Measurements from ENCODE around the gene PIK3C2G. TPM values are rescaled to one million over a fixed set of nuclear protein-coding genes. Genes with fewer than 3 reads are reported as not detected.

The PIK3C2G gene
- total and polyA plus RNA-seq, 7 donors: under 0.01 TPM; not detected in 6

DNA sequence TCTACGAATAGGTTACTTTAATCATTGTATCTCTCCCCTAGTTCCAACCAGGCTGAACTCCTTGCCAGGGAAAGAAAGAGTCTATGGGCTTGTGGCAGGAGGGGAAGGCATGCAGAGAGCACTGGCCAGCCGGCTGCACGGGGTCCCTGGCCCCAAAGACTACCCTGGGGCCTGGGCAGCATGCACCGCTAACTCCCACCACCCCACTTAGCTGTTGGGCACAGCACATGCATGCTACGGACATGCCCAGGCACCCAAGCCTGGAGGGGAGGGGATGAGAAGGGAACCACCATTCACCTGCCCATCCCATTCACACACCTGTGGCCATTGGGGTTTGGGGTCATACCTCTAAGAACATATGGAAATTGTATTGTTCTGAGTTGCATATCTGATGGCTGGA is 94.1 kb downstream of the PIK3C2G start:
- ATAC-seq (no peak), DNase-seq (no peak)
- Histone ChIP-seq H3K36me3 (ENCODE audit: insufficient read depth in 1 of 2, low read depth in 1 of 2) (no peaks in the 10 kb centered on the region), H3K9me3 (no peaks in the 10 kb centered on the region), H3K4me1 (no peaks in the 10 kb centered on the region), H3K27ac (no peak overlapping the region), H3K27me3 (ENCODE audit: insufficient read depth in 3 of 3, low read length in 2 of 3) (no peaks in the 10 kb centered on the region), H3K4me3 (no peak overlapping the region)
- 93 to 97% (median 95%) methylated on average over 5 of the region's 5 CpGs for WGBS, 3 donors
- TF ChIP-seq, protein P1, sequence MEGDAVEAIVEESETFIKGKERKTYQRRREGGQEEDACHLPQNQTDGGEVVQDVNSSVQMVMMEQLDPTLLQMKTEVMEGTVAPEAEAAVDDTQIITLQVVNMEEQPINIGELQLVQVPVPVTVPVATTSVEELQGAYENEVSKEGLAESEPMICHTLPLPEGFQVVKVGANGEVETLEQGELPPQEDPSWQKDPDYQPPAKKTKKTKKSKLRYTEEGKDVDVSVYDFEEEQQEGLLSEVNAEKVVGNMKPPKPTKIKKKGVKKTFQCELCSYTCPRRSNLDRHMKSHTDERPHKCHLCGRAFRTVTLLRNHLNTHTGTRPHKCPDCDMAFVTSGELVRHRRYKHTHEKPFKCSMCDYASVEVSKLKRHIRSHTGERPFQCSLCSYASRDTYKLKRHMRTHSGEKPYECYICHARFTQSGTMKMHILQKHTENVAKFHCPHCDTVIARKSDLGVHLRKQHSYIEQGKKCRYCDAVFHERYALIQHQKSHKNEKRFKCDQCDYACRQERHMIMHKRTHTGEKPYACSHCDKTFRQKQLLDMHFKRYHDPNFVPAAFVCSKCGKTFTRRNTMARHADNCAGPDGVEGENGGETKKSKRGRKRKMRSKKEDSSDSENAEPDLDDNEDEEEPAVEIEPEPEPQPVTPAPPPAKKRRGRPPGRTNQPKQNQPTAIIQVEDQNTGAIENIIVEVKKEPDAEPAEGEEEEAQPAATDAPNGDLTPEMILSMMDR (IDR thresholded peaks at IDR 0.05): no peak
- intact Hi-C loops (cut with DNase I): no loop called here

DNA sequence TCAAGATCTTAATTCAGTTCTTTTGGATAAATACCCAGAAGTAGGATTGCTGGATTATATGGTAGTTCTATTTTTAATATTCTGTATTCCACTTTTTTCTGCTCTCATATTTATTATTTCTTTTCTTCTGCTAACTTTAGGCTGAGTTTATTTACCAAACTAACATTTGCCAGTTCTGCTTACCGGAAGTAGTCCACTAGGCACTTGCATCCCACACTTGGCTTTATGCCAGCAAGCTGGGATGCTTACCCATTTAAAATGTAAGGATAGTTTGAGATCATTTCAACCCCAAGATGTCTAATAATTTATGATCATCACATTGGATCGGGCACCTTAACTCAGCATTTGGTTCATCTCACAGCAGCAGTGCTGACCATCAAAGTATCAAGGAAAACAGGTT is 96.8 kb downstream of the PIK3C2G start:
- no peak overlapping the region for H3K27ac ChIP-seq

DNA sequence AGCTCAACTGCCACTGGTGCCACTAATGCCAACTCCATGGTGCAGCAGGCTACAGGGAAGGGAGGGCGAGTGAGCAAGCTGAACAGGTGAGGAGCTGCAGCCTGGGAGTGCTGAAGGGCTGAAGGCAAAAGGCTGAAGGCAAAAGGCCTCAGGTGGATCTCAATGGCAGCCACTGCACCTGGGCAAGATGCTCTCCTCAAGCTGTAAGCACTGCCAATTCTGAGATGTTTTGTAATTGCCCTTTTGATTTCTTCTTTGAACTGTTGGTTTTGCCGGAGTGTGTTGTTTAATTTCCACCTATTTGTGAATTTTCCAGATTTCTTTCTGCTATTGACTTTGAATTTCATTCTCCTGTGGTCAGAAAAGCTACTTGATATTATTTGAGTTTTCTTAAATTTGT is 97.6 kb downstream of the PIK3C2G start:
- TF ChIP-seq, protein P1 (IDR thresholded peaks at IDR 0.05): no peak
- Histone ChIP-seq H3K4me3 (no peak overlapping the region), H3K27me3 (ENCODE audit: insufficient read depth in 3 of 3, low read length in 2 of 3) (no peaks in the 10 kb centered on the region), H3K27ac (no peak overlapping the region), H3K9me3 (no peaks in the 10 kb centered on the region), H3K4me1 (no peaks in the 10 kb centered on the region), H3K36me3 (ENCODE audit: insufficient read depth in 1 of 2, low read depth in 1 of 2) (no peaks in the 10 kb centered on the region)
- 91 to 94% (median 94%) methylated on average over 2 of the region's 2 CpGs for WGBS, 3 donors
- ATAC-seq: no peak
- intact Hi-C loops (cut with DNase I): no loop called here
- no peak for DNase-seq

More for the DNA sequence above, 96.8 kb downstream of the PIK3C2G start:
- Histone ChIP-seq H3K36me3 (ENCODE audit: insufficient read depth in 1 of 2, low read depth in 1 of 2) (no peaks in the 10 kb centered on the region), H3K4me3 (no peak overlapping the region), H3K4me1 (no peaks in the 10 kb centered on the region), H3K9me3 (no peaks in the 10 kb centered on the region), H3K27me3 (ENCODE audit: insufficient read depth in 3 of 3, low read length in 2 of 3) (no peaks in the 10 kb centered on the region)
- WGBS, 3 donors: 82 to 88% (median 84%) methylated on average over 2 of the region's 2 CpGs
- DNase-seq (no peak), ATAC-seq (no peak)
- intact Hi-C loops (cut with DNase I): no loop called here
- TF ChIP-seq, protein P1 (IDR thresholded peaks at IDR 0.05): no peak

DNA sequence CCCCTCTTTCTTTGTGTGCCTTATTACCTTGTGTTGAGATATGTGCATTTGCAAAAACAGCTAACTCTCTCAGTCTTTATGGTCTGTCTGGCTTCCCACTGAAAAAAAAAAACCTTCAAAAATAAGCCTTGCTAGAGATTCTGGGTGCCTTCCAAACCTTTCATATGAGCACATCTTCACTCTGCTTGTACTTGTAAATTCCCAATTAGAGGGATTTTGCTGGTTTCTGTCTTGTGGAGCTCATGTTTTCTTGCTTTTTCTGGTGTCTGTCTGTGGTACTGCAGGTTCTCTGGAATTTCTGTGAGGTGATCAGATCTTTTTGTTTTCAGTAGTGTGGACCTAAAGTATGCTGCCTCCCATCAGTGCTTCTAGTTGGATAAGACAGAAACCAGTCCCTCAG is 100.1 kb downstream of the PIK3C2G start:
- Histone ChIP-seq H3K27ac (no peak overlapping the region), H3K27me3 (ENCODE audit: insufficient read depth in 3 of 3, low read length in 2 of 3) (no peaks in the 10 kb centered on the region), H3K4me1 (no peaks in the 10 kb centered on the region), H3K4me3 (no peak overlapping the region), H3K9me3 (no peaks in the 10 kb centered on the region), H3K36me3 (ENCODE audit: insufficient read depth in 1 of 2, low read depth in 1 of 2) (no peaks in the 10 kb centered on the region)
- DNase-seq: no peak
- intact Hi-C loops (cut with DNase I): no loop called here
- TF ChIP-seq, protein P1 (IDR thresholded peaks at IDR 0.05): no peak
- no peak for ATAC-seq

DNA sequence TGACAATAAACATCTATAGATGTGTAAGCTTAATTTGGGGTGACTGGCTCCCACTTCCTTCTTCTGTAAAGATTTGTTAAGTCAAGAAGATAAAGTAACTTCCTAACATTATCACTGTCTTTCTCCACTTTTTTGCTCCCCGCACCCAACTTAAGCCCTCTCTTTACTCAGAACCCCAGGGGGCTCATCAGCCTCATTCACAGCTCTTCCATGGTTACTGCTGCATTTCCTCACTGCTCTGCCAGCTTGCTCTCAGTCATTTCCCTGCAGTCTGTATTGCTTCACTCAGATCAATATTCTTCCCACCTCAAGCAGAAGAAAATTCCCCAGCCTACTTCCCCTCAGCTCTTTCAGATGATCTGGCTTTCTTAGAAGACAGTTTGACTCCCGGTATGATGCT is 102.0 kb downstream of the PIK3C2G start:
- H3K4me3 ChIP-seq: no peak overlapping the region
- no peaks in the 10 kb centered on the region for H3K36me3 ChIP-seq (ENCODE audit: insufficient read depth in 1 of 2, low read depth in 1 of 2)
- TF ChIP-seq, protein P1 (IDR thresholded peaks at IDR 0.05): no peak
- WGBS, 3 donors: 58 to 77% (median 74%) methylated on average over 2 of the region's 2 CpGs
- intact Hi-C loops (cut with DNase I): no loop called here
- DNase-seq (no peak), ATAC-seq (no peak)
- H3K9me3 ChIP-seq: no peaks in the 10 kb centered on the region
- H3K27ac ChIP-seq: no peak overlapping the region
- H3K27me3 ChIP-seq (ENCODE audit: insufficient read depth in 3 of 3, low read length in 2 of 3): no peaks in the 10 kb centered on the region
- no peaks in the 10 kb centered on the region for H3K4me1 ChIP-seq
